Nucleus accumbens (tissue), 56 donors: Measurements from ENCODE around the gene HYCC2.

Experiments used
- DNase-seq, 56 donors: peaks; one replicate each; lab custom pipeline; 2025; lab: John Stamatoyannopoulos, UW

The HYCC2 gene

GRCh38 chr2:201071479-201072200 lies at the start of gene HYCC2, which contains the start of gene NDUFB3:
Gene HYCC2, minus strand, starts transcription at chr2:201071671. Its CDS starts 47,662 bp downstream, at chr2:201024009.
Gene NDUFB3, plus strand, starts transcription at chr2:201072001. Its CDS starts 6,882 bp downstream, at chr2:201078883.
- DNase-seq, result peak; percentile 19 to 95 (median 89)

GRCh38 chr2:201118961-201119854 lies 47.7 kb upstream of the HYCC2 start:
- DNase-seq, result peak in 4 of 56 donors; percentile 25 to 53 (median 50)

- peak in 55 of 56 donors; percentile 17 to 89 (median 67) for DNase-seq
Observed at GRCh38 chr2:201118121-201118960, 46.9 kb upstream of the HYCC2 start.

- DNase-seq, result peak in 1 of 56 donors; percentile 30
Observed at GRCh38 chr2:201117735-201118094, 46.2 kb upstream of the HYCC2 start.

GRCh38 chr2:201116959-201117734 lies 45.7 kb upstream of the HYCC2 start:
- peak in 17 of 56 donors; percentile 42 to 82 (median 56) for DNase-seq

GRCh38 chr2:201116115-201116958 lies 44.9 kb upstream of the HYCC2 start, which contains the start of gene CFLAR:
Gene CFLAR, plus strand, starts transcription at chr2:201116164. Its CDS starts 13,702 bp downstream, at chr2:201129866.
- peak in 51 of 56 donors; percentile 8 to 84 (median 65) for DNase-seq

- DNase-seq, result no peak
Observed at GRCh38 chr2:201114846-201115245, 43.4 kb upstream of the HYCC2 start.

GRCh38 chr2:201114350-201114749 lies 42.9 kb upstream of the HYCC2 start:
- DNase-seq, result no peak

GRCh38 chr2:201111096-201111495 lies 39.6 kb upstream of the HYCC2 start:
- no peak for DNase-seq

- DNase-seq, result no peak
Observed at GRCh38 chr2:201110615-201111014, 39.1 kb upstream of the HYCC2 start.

- no peak for DNase-seq
Observed at GRCh38 chr2:201109186-201109585, 37.7 kb upstream of the HYCC2 start.

- DNase-seq, result no peak
Observed at GRCh38 chr2:201108341-201108740, 36.9 kb upstream of the HYCC2 start.

GRCh38 chr2:201107624-201108023 lies 36.2 kb upstream of the HYCC2 start:
- no peak for DNase-seq

GRCh38 chr2:201105759-201106158 lies 34.3 kb upstream of the HYCC2 start:
- DNase-seq, result no peak

GRCh38 chr2:201100497-201100896 lies 29.0 kb upstream of the HYCC2 start:
- DNase-seq, result no peak

- no peak for DNase-seq
Observed at GRCh38 chr2:201093573-201093972, 22.1 kb upstream of the HYCC2 start.

- DNase-seq, result no peak
Observed at GRCh38 chr2:201090574-201090973, 19.1 kb upstream of the HYCC2 start.

GRCh38 chr2:201084863-201085262 lies 13.4 kb upstream of the HYCC2 start:
- DNase-seq, result no peak

- no peak for DNase-seq
Observed at GRCh38 chr2:201074996-201075395, 3.5 kb upstream of the HYCC2 start.
